Measurements from ENCODE around the gene VARS1. TPM values are rescaled to one million over a fixed set of nuclear protein-coding genes. Genes with fewer than 3 reads are reported as not detected.

VARS1 gene
- polyA plus RNA-seq, 2 of the 4 experiments (the other 2 are of a cell fraction) = 17.7 to 57.2 TPM

GRCh38 chr6:31764198-31764597 lies 31.4 kb downstream of the VARS1 start:
- Histone ChIP-seq H3K4me3 (no peak overlapping the region), H3K9me3 (no peaks in the 10 kb centered on the region), H3K27ac (no peak overlapping the region), H3K4me2 (no peak overlapping the region), H3K4me1 (no peaks in the 10 kb centered on the region)
- 94% methylated on average over 4 of the region's 4 CpGs for WGBS (ENCODE audit: missing lambda C conversion rate)
- POLR2A ChIA-PET = no interaction called here
- CTCF ChIA-PET = no interaction called here
- DNase-seq (ENCODE audit: low read depth in 1 of 2, low spot score in 1 of 2) = no peak
- no peak for ATAC-seq
- TF ChIP-seq POLR2AphosphoS2 (conservative IDR thresholded peaks at IDR 0.05; ENCODE audit: low read length) = no peak
- no peak for TF ChIP-seq HOXA7 (CRISPR knock-in tag; IDR thresholded peaks at IDR 0.05)
- no peak for TF ChIP-seq NFE2L2 (conservative IDR thresholded peaks at IDR 0.05; ENCODE audit: low read length)
- TF ChIP-seq BHLHE40 (IDR thresholded peaks at IDR 0.05; ENCODE audit: low read depth, low read length) = no peak
- TF ChIP-seq RNF2 (IDR thresholded peaks at IDR 0.05; ENCODE audit: borderline replicate concordance, low read depth) = no peak
- TF ChIP-seq MYC (IDR thresholded peaks at IDR 0.05; ENCODE audit: borderline replicate concordance, low read length) = no peak
- TF ChIP-seq TFCP2L1 (CRISPR knock-in tag; IDR thresholded peaks at IDR 0.05) = no peak
- no peak for TF ChIP-seq SREBF2 (IDR thresholded peaks at IDR 0.05)
- TF ChIP-seq PHF8 (IDR thresholded peaks at IDR 0.05; ENCODE audit: borderline replicate concordance, low read depth) = no peak
- TF ChIP-seq FOXS1 (CRISPR knock-in tag; IDR thresholded peaks at IDR 0.05) = no peak
- TF ChIP-seq CTCF (IDR thresholded peaks at IDR 0.05) = no peak
- FAIRE-seq = no peak

- ChIA-PET CTCF (no interaction called here), POLR2A (no interaction called here)
- Histone ChIP-seq H3K9me3 (no peaks in the 10 kb centered on the region), H3K4me1 (no peaks in the 10 kb centered on the region), H3K4me2 (no peak overlapping the region), H3K27ac (no peak overlapping the region), H3K4me3 (no peak overlapping the region)
- peak in 1 of 2 experiments; percentile 19 for DNase-seq (ENCODE audit: low read depth in 1 of 2, low spot score in 1 of 2)
- WGBS (ENCODE audit: missing lambda C conversion rate) = 57% methylated on average over 1 of the region's 1 CpG
- no peak for FAIRE-seq
- peak; percentile 39 to 46; a peak in 3 of 6 replicates for ATAC-seq
- TF ChIP-seq RFX5 (IDR thresholded peaks at IDR 0.05) (no peak), FOXS1 (CRISPR knock-in tag; IDR thresholded peaks at IDR 0.05) (no peak), EHF (CRISPR knock-in tag; IDR thresholded peaks at IDR 0.05) (no peak), POLR2AphosphoS2 (conservative IDR thresholded peaks at IDR 0.05; ENCODE audit: low read length) (no peak)
These were observed 32.0 kb downstream of the VARS1 start for GRCh38 chr6:31763619-31763940.

GRCh38 chr6:31762878-31763618 lies 32.5 kb downstream of the VARS1 start:
- POLR2A ChIA-PET = no interaction called here
- no peak overlapping the region for H3K27ac ChIP-seq

GRCh38 chr6:31762356-31762755 lies 33.2 kb downstream of the VARS1 start, which contains the start of gene SAPCD1:
Gene SAPCD1, plus strand, starts transcription at chr6:31762656. Its CDS starts 399 bp downstream, at chr6:31763055.
- ATAC-seq = no peak
- POLR2A ChIA-PET = no interaction called here
- 74% methylated on average over 4 of the region's 4 CpGs for WGBS (ENCODE audit: missing lambda C conversion rate)
- no peak within 1 kb of the TSS for H3K4me3 ChIP-seq
- TF ChIP-seq EHF (CRISPR knock-in tag; IDR thresholded peaks at IDR 0.05) = no peak
- TF ChIP-seq RFX5 (IDR thresholded peaks at IDR 0.05) = no peak
- CTCF ChIA-PET = no interaction called here
- H3K4me2 ChIP-seq = no peak within 1 kb of the TSS
- H3K4me1 ChIP-seq = no peaks in the 10 kb centered on the region
- H3K9me3 ChIP-seq = no peaks in the 10 kb centered on the region
- no peak for FAIRE-seq
- DNase-seq (ENCODE audit: low read depth in 1 of 2, low spot score in 1 of 2) = no peak
- no peak within 1 kb of the TSS for H3K27ac ChIP-seq

More at GRCh38 chr6:31762878-31763618, 32.5 kb downstream of the VARS1 start:
- TF ChIP-seq USF2 (IDR thresholded peaks at IDR 0.05) (no peak), RNF2 (IDR thresholded peaks at IDR 0.05; ENCODE audit: borderline replicate concordance, low read depth) (no peak)
- Histone ChIP-seq H3K4me2 (no peak overlapping the region), H3K9me3 (no peaks in the 10 kb centered on the region), H3K4me1 (no peaks in the 10 kb centered on the region), H3K4me3 (no peak overlapping the region)
- ATAC-seq = no peak; a peak in 1 of 6 replicates
- CTCF ChIA-PET = no interaction called here
- no peak for FAIRE-seq
- DNase-seq (ENCODE audit: low read depth in 1 of 2, low spot score in 1 of 2) = no peak
- WGBS (ENCODE audit: missing lambda C conversion rate) = 71% methylated on average over 3 of the region's 8 CpGs

Data from A549 (cell line).